HepG2 (cell line): ENCODE results near the gene HIVEP2. TPM values are rescaled to one million over a fixed set of nuclear protein-coding genes. Genes with fewer than 3 reads are reported as not detected.
A peak's percentile ranks its signal among the peaks of the same experiment; 100 is the strongest.

ENCODE experiments used
- AKAP8 ChIP-seq: sonication (generic); formaldehyde crosslinking; IDR thresholded peaks from 2 replicates; pipeline ENCODE4 v1.5.1; 2020; ENCODE audit warnings: mild to moderate bottlenecking, missing genetic modification reagents
- KDM2A ChIP-seq: sonication (generic); formaldehyde crosslinking; IDR thresholded peaks from 2 replicates; pipeline ENCODE4 v1.4.0; 2020; ENCODE audit warnings: low read depth, missing genetic modification reagents, borderline replicate concordance
- KLF12 ChIP-seq: sonication (generic); formaldehyde crosslinking; IDR thresholded peaks from 2 replicates; pipeline ENCODE4 v1.4.0; 2020; ENCODE audit warnings: missing genetic modification reagents, borderline replicate concordance
- KLF16 ChIP-seq, 2 experiments: sonication (generic) in 1 of 2; formaldehyde crosslinking in 1 of 2; IDR thresholded peaks; 2 replicates each; pipeline versions ENCODE4 v1.6.1 to v1.8.0; 2016 to 2023; ENCODE audit warnings: missing genetic modification reagents in 2 of 2, missing compliant biosample characterization in 1 of 2
- KLF9 ChIP-seq: IDR thresholded peaks from 2 replicates; pipeline ENCODE4 v1.6.1; 2016; ENCODE audit warnings: low read depth
- MTF2 ChIP-seq: sonication (generic); formaldehyde crosslinking; IDR thresholded peaks from 2 replicates; pipeline ENCODE4 v1.5.0; 2020; ENCODE audit warnings: missing genetic modification reagents, borderline replicate concordance
- NFKBIZ ChIP-seq: IDR thresholded peaks from 2 replicates; pipeline ENCODE4 v1.6.1; 2018; ENCODE audit warnings: missing genetic modification reagents, missing compliant biosample characterization
- POLR2A ChIP-seq, 2 experiments: IDR thresholded peaks; 2 replicates each; pipeline ENCODE4 v1.6.1; 2011; ENCODE audit warnings: low read depth in 2 of 2, low read length in 2 of 2, mild to moderate bottlenecking in 1 of 2, moderate library complexity in 1 of 2; ENCODE audit not compliant: insufficient read depth in 1 of 2
- RBFOX2 ChIP-seq: fragments of 200-400 bp; formaldehyde crosslinking; IDR thresholded peaks from 2 replicates; pipeline ENCODE4 v1.6.1; 2017; ENCODE audit warnings: low read depth, mild to moderate bottlenecking, low read length
- TBP ChIP-seq: sonication (generic); formaldehyde crosslinking; IDR thresholded peaks from 2 replicates; pipeline ENCODE4 v1.5.0; 2020; ENCODE audit warnings: missing genetic modification reagents
- ZFP37 ChIP-seq: sonication (generic); formaldehyde crosslinking; IDR thresholded peaks from 2 replicates; pipeline ENCODE4 v1.4.0; 2020; ENCODE audit warnings: missing genetic modification reagents, borderline replicate concordance
- ZFP41 ChIP-seq: sonication (generic); formaldehyde crosslinking; IDR thresholded peaks from 2 replicates; pipeline ENCODE4 v1.4.0; 2020; ENCODE audit warnings: mild to moderate bottlenecking, missing genetic modification reagents, borderline replicate concordance
- ZMYM3 ChIP-seq: sonication (generic); formaldehyde crosslinking; IDR thresholded peaks from 2 replicates; pipeline ENCODE4 v1.5.1; 2020; ENCODE audit warnings: mild to moderate bottlenecking, missing genetic modification reagents
- ZNF501 ChIP-seq: sonication (generic); formaldehyde crosslinking; IDR thresholded peaks from 2 replicates; pipeline ENCODE4 v1.5.1; 2020; ENCODE audit warnings: mild to moderate bottlenecking, moderate library complexity, missing genetic modification reagents
- ZNF564 ChIP-seq: sonication (generic); formaldehyde crosslinking; IDR thresholded peaks from 2 replicates; pipeline ENCODE4 v1.8.1; 2023; ENCODE audit warnings: mild to moderate bottlenecking, missing genetic modification reagents
- ZNF615 ChIP-seq: sonication (generic); formaldehyde crosslinking; IDR thresholded peaks from 2 replicates; pipeline ENCODE4 v1.5.0; 2020; ENCODE audit warnings: mild to moderate bottlenecking, missing genetic modification reagents, borderline replicate concordance
- ZNF672 ChIP-seq: sonication (generic); formaldehyde crosslinking; IDR thresholded peaks from 2 replicates; pipeline ENCODE4 v1.8.1; 2022; ENCODE audit warnings: missing genetic modification reagents
- ZSCAN9 ChIP-seq: IDR thresholded peaks from 2 replicates; pipeline ENCODE4 v1.6.1; 2016; ENCODE audit warnings: borderline replicate concordance
- polyA plus RNA-seq, 8 experiments: library from polyadenylated mRNA; depleted of rRNA in 3 of 8; stranded (reverse) in 7 of 8; unstranded in 1 of 8; fragments of >200 nt; fragmentation: Illumina TruSeq in 4 of 8; extraction: Trizol in 4 of 8; gene quantifications; 2 replicates each; pipeline versions ENCODE4 v1.2.1 to v1.2.3, GENCODE V29; 2011 to 2016; ENCODE audit warnings: low read depth in 4 of 8, missing spikeins in 1 of 8, mixed read lengths in 1 of 8; ENCODE audit not compliant: insufficient read depth in 1 of 8
- total RNA-seq, 5 experiments: library from RNA; depleted of rRNA; stranded (reverse); fragments of >200 nt; fragmentation: Illumina TruSeq; extraction: Trizol; gene quantifications; 2 replicates each; pipeline ENCODE4 v1.2.3, GENCODE V29; 2016; ENCODE audit warnings: low read depth in 1 of 5
- TF ChIP-seq, protein P1 (sequence below): sonication (generic); formaldehyde crosslinking; IDR thresholded peaks from 2 replicates; pipeline ENCODE4 v1.4.0; 2020; ENCODE audit warnings: mild to moderate bottlenecking, low read depth, missing genetic modification reagents
- TF ChIP-seq, protein P2 (sequence below): sonication (generic); formaldehyde crosslinking; IDR thresholded peaks from 2 replicates; pipeline ENCODE4 v1.4.0; 2020; ENCODE audit warnings: mild to moderate bottlenecking, missing genetic modification reagents
- TF ChIP-seq, protein P3 (sequence below): IDR thresholded peaks from 2 replicates; pipeline ENCODE4 v1.6.1; 2018; ENCODE audit warnings: missing genetic modification reagents, mild to moderate bottlenecking, missing compliant biosample characterization
- TF ChIP-seq, protein P4 (sequence below): sonication (generic); formaldehyde crosslinking; IDR thresholded peaks from 2 replicates; pipeline ENCODE4 v1.8.0; 2022; ENCODE audit warnings: mild to moderate bottlenecking, missing genetic modification reagents, moderate library complexity

Gene HIVEP2
- total and polyA plus RNA-seq, 2 of the 13 experiments (the other 11 are each of a cell fraction or from before 2014, with no cell fraction given): 3.4 to 12.9 TPM

DNA sequence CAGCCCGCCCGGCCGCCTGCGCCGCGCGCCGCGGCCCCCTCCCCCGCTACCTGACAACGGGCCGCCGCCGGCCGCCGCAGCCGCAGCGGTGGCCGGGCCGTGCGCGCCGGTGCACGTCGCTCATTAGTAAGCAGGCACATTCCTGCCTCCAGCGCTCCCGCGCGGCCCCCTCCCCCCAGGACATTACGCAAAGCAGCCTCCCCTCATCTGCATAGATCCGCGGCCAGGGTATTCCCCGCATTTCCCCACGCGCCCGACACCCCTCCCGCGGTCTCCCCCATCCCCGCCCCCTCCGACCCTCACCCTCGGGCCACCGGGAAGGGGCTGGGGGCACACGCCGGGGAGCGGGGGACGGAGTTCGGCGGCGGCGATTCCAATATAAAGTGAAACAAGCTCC is at the start of gene HIVEP2 (continued):
- TF ChIP-seq, protein P1, sequence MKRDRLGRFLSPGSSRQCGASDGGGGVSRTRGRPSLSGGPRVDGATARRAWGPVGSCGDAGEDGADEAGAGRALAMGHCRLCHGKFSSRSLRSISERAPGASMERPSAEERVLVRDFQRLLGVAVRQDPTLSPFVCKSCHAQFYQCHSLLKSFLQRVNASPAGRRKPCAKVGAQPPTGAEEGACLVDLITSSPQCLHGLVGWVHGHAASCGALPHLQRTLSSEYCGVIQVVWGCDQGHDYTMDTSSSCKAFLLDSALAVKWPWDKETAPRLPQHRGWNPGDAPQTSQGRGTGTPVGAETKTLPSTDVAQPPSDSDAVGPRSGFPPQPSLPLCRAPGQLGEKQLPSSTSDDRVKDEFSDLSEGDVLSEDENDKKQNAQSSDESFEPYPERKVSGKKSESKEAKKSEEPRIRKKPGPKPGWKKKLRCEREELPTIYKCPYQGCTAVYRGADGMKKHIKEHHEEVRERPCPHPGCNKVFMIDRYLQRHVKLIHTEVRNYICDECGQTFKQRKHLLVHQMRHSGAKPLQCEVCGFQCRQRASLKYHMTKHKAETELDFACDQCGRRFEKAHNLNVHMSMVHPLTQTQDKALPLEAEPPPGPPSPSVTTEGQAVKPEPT (CRISPR knock-in tag): no peak
- TF ChIP-seq ZFP37 (CRISPR knock-in tag) (no peak), NFKBIZ (CRISPR knock-in tag) (peak; percentile 90), AKAP8 (CRISPR knock-in tag) (peak; percentile 12; the same call in 1 of the 2 replicates), ZNF615 (CRISPR knock-in tag) (no peak), KLF9 (CRISPR knock-in tag) (no peak), ZSCAN9 (CRISPR knock-in tag) (no peak), TBP (no peak), KDM2A (peak; percentile 2; the same call in 1 of the 2 replicates), ZFP41 (CRISPR knock-in tag) (no peak), RBFOX2 (peak; percentile 14), ZMYM3 (CRISPR knock-in tag) (no peak), KLF16 (CRISPR knock-in tag; IDR thresholded peaks at IDR 0.05) (no peak; a peak in 1 of 4 replicates), POLR2A (IDR thresholded peaks at IDR 0.05; ENCODE audit: insufficient read depth in 1 of 2, low read depth in 2 of 2, low read length in 2 of 2) (no peak), ZNF672 (CRISPR knock-in tag) (no peak), ZNF564 (CRISPR knock-in tag) (no peak), ZNF501 (CRISPR knock-in tag) (peak; percentile 19; the same call in 1 of the 2 replicates), MTF2 (CRISPR knock-in tag) (no peak), KLF12 (no peak)
- TF ChIP-seq, protein P2, sequence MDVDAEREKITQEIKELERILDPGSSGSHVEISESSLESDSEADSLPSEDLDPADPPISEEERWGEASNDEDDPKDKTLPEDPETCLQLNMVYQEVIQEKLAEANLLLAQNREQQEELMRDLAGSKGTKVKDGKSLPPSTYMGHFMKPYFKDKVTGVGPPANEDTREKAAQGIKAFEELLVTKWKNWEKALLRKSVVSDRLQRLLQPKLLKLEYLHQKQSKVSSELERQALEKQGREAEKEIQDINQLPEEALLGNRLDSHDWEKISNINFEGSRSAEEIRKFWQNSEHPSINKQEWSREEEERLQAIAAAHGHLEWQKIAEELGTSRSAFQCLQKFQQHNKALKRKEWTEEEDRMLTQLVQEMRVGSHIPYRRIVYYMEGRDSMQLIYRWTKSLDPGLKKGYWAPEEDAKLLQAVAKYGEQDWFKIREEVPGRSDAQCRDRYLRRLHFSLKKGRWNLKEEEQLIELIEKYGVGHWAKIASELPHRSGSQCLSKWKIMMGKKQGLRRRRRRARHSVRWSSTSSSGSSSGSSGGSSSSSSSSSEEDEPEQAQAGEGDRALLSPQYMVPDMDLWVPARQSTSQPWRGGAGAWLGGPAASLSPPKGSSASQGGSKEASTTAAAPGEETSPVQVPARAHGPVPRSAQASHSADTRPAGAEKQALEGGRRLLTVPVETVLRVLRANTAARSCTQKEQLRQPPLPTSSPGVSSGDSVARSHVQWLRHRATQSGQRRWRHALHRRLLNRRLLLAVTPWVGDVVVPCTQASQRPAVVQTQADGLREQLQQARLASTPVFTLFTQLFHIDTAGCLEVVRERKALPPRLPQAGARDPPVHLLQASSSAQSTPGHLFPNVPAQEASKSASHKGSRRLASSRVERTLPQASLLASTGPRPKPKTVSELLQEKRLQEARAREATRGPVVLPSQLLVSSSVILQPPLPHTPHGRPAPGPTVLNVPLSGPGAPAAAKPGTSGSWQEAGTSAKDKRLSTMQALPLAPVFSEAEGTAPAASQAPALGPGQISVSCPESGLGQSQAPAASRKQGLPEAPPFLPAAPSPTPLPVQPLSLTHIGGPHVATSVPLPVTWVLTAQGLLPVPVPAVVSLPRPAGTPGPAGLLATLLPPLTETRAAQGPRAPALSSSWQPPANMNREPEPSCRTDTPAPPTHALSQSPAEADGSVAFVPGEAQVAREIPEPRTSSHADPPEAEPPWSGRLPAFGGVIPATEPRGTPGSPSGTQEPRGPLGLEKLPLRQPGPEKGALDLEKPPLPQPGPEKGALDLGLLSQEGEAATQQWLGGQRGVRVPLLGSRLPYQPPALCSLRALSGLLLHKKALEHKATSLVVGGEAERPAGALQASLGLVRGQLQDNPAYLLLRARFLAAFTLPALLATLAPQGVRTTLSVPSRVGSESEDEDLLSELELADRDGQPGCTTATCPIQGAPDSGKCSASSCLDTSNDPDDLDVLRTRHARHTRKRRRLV (CRISPR knock-in tag): peak; percentile 57
- TF ChIP-seq, protein P3, sequence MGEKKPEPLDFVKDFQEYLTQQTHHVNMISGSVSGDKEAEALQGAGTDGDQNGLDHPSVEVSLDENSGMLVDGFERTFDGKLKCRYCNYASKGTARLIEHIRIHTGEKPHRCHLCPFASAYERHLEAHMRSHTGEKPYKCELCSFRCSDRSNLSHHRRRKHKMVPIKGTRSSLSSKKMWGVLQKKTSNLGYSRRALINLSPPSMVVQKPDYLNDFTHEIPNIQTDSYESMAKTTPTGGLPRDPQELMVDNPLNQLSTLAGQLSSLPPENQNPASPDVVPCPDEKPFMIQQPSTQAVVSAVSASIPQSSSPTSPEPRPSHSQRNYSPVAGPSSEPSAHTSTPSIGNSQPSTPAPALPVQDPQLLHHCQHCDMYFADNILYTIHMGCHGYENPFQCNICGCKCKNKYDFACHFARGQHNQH: no peak
- TF ChIP-seq, protein P4, sequence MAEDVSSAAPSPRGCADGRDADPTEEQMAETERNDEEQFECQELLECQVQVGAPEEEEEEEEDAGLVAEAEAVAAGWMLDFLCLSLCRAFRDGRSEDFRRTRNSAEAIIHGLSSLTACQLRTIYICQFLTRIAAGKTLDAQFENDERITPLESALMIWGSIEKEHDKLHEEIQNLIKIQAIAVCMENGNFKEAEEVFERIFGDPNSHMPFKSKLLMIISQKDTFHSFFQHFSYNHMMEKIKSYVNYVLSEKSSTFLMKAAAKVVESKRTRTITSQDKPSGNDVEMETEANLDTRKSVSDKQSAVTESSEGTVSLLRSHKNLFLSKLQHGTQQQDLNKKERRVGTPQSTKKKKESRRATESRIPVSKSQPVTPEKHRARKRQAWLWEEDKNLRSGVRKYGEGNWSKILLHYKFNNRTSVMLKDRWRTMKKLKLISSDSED (CRISPR knock-in tag): no peak
